ENCODE data around the gene LRRC1.

The LRRC1 gene

GRCh38 chr6:53903357-53903756 is 108.6 kb downstream of the LRRC1 start:
- TF ChIP-seq CTCF (conservative IDR thresholded peaks at IDR 0.05) (no peak), ZFX (IDR thresholded peaks at IDR 0.05) (no peak)
- H3K27ac ChIP-seq: no peak overlapping the region

GRCh38 chr6:53906103-53906502 is 111.3 kb downstream of the LRRC1 start:
- TF ChIP-seq CTCF (conservative IDR thresholded peaks at IDR 0.05) (no peak), ZFX (IDR thresholded peaks at IDR 0.05) (no peak)
- H3K27ac ChIP-seq: no peak overlapping the region

DNA sequence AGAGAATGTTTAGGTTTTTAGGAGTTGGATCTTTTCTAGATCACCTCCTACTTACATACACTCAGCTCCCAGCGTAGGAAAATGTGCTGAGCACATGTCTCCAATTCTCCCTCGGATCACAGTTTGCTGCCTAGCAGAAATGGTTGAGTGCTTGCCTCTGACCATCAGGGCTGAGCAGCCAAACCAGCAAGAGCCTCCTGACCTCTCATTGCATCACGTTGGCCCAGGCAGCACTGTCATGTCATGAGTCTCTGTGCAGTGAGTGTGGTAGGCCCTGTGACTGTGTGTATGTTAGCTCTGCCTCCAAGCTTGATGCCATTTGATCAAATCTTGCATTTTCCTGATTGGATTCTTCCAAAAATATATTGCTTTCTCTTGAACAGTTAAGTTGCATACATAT is 112.0 kb downstream of the LRRC1 start:
- H3K27ac ChIP-seq: no peak overlapping the region
- TF ChIP-seq ZFX (IDR thresholded peaks at IDR 0.05): no peak
- no peak for TF ChIP-seq CTCF (conservative IDR thresholded peaks at IDR 0.05)

DNA sequence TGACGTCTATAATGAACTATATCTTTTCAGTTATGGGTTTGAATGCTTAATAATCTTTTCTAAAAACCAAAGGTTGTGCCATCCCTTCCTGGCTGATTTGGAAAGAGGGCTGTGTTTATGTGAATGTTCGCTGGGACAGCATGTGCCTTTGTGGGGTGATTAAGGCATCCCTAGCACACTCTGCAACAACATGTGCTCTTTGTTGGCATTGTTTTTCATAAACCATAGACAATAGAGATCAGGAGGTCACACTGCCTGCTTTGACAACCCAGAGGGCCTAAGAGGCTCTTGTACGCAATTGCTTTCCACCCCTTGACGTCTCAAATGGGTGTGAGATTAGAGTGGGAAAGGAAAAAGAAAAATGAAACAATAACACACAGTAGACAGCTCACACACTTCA is 116.0 kb downstream of the LRRC1 start:
- H3K27ac ChIP-seq: no peak overlapping the region
- TF ChIP-seq CTCF (conservative IDR thresholded peaks at IDR 0.05) (no peak), ZFX (IDR thresholded peaks at IDR 0.05) (no peak)

DNA sequence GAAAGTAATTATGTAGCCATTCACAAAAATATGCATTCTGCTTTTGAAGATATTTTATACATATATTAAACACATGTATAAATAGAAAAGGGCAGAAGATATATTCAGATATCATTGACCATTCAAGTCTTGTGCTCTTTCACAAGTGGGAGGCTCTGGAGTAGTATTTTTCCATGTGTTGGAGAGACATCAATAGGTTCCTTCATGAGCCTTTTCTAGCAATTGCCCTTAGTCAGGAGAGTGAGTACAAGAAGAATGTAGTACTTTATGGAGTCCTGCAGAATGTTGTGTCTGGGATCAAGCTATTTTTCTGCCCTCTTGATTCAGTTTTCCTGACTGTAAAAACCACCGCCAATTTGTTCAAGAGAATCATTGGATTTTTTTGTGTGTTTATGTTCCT is 117.9 kb downstream of the LRRC1 start:
- TF ChIP-seq CTCF (conservative IDR thresholded peaks at IDR 0.05) (no peak), ZFX (IDR thresholded peaks at IDR 0.05) (no peak)
- no peak overlapping the region for H3K27ac ChIP-seq

DNA sequence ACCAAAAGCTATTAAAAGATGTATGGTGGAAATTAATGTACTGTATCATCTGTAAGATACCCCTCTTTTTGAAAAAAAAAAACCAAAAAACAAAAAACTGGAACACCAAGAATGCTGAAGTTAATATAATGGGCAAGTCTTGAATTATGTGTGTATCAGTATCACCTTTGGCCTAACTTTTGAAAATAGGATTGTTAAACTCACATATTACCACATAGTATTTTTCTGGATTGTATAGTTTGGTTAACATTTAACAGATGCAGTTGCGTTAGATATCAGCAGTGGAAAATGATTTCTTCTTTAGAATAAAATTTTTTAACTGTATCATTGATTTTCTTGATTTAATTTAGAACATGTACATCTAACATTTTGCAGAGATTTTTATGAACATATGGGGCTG is 118.5 kb downstream of the LRRC1 start:
- no peak overlapping the region for H3K27ac ChIP-seq
- no peak for TF ChIP-seq CTCF (conservative IDR thresholded peaks at IDR 0.05)
- TF ChIP-seq ZFX (IDR thresholded peaks at IDR 0.05): no peak

GRCh38 chr6:53915026-53915691 is 120.4 kb downstream of the LRRC1 start:
- H3K27ac ChIP-seq: no peak overlapping the region
- TF ChIP-seq CTCF (conservative IDR thresholded peaks at IDR 0.05) (no peak), ZFX (IDR thresholded peaks at IDR 0.05) (no peak)

All from C4-2B (cell line).